ENCODE results near the gene POU2AF1. TPM values are rescaled to one million over a fixed set of nuclear protein-coding genes. Genes with fewer than 3 reads are reported as not detected.

Gene POU2AF1
- 1.0 TPM for total RNA-seq
- polyA plus RNA-seq, result 1.0 TPM

- WGBS, result 56% methylated on average over 33 of the region's 33 CpGs
- no peak within 1 kb of the TSS for H3K27ac ChIP-seq (ENCODE audit: low read depth)
- H3K4me3 ChIP-seq (ENCODE audit: low read depth, low read length), result no peak within 1 kb of the TSS
- no peak for DNase-seq (ENCODE audit: extremely low spot score)
- no peaks in the 10 kb centered on the region for H3K4me1 ChIP-seq (ENCODE audit: insufficient read depth)
- H3K36me3 ChIP-seq (ENCODE audit: insufficient read depth), result no peaks in the 10 kb centered on the region
These were observed at the start of gene POU2AF1 for GRCh38 chr11:111378861-111379601. Gene POU2AF1, minus strand, starts transcription at chr11:111379275. Its CDS starts 98 bp downstream, at chr11:111379177.

- WGBS, result 82% methylated on average over 5 of the region's 5 CpGs
- no peak for DNase-seq (ENCODE audit: extremely low spot score)
- Histone ChIP-seq H3K4me3 (ENCODE audit: low read depth, low read length) (no peak overlapping the region), H3K36me3 (ENCODE audit: insufficient read depth) (no peaks in the 10 kb centered on the region), H3K27ac (ENCODE audit: low read depth) (no peak overlapping the region), H3K4me1 (ENCODE audit: insufficient read depth) (no peaks in the 10 kb centered on the region)
These were observed 49.2 kb upstream of the POU2AF1 start for GRCh38 chr11:111428113-111428876.

DNA sequence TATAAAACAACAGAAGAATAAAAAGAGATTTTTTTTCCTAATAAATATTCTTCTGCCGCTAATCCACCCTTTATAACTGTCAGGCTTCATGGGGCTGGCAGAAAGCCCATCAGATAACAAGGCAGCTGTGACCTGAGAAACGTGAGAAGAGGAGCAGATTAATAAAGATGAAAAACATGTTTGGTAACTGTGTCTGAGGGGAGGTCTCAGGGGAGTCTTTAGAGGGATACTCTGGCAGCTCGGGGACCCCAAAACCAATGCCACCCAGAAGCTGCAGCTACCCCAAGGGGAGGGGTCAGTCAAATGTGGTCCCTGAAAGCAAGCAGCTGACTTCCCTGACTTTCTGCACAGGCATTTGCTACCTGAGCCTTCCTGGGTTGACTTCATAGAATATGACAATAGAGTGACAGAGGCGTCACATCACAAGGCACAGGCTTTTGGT is 48.4 kb upstream of the POU2AF1 start:
- Histone ChIP-seq H3K4me1 (ENCODE audit: insufficient read depth) (no peaks in the 10 kb centered on the region), H3K36me3 (ENCODE audit: insufficient read depth) (no peaks in the 10 kb centered on the region), H3K4me3 (ENCODE audit: low read depth, low read length) (no peak overlapping the region), H3K27ac (ENCODE audit: low read depth) (no peak overlapping the region)
- WGBS, result 30% methylated on average over 4 of the region's 4 CpGs
- peak; percentile 71 for DNase-seq (ENCODE audit: extremely low spot score)

DNA sequence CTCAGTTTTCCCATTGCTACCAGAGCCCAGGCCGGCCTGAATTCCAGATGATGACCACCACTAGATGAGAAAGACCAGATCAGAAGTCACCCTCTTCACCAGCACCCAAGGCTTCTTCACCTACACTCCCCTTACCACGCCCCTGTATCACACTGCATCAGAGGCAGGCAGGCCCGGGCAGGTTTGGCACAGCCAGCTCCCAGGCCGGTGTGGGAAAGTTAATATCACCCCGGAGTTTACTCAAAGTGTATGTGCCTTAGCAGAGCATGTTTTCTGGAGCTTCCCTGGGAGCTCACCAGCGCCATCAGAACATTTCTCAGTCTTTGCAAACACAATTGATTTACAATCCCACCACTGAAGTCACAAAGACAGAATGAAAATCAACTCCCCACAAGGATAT is 47.5 kb upstream of the POU2AF1 start:
- 61% methylated on average over 6 of the region's 6 CpGs for WGBS
- no peak overlapping the region for H3K27ac ChIP-seq (ENCODE audit: low read depth)
- no peak overlapping the region for H3K4me3 ChIP-seq (ENCODE audit: low read depth, low read length)
- DNase-seq (ENCODE audit: extremely low spot score), result peak; percentile 74
- no peaks in the 10 kb centered on the region for H3K36me3 ChIP-seq (ENCODE audit: insufficient read depth)
- no peaks in the 10 kb centered on the region for H3K4me1 ChIP-seq (ENCODE audit: insufficient read depth)

DNA sequence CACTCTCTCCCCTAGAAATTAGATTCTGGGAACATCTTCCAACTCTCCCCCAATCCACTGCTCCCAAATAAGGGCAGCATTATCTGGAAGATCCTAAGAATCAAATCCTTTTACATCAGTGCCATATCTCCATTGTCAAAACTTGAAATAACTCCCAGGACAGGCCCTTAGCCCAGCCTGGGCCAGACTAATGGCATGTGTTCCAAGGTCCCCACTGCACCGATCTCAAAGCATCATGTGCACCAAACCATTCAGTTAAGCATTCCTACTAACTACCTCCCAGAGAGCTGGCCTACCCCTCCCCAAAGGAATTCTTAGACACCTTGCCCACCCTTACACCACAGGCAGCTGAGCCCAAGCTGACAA is 44.2 kb upstream of the POU2AF1 start:
- Histone ChIP-seq H3K27ac (ENCODE audit: low read depth) (no peak overlapping the region), H3K4me3 (ENCODE audit: low read depth, low read length) (no peak overlapping the region), H3K36me3 (ENCODE audit: insufficient read depth) (no peaks in the 10 kb centered on the region), H3K4me1 (ENCODE audit: insufficient read depth) (no peaks in the 10 kb centered on the region)
- 65% methylated on average over 1 of the region's 1 CpG for WGBS
- DNase-seq (ENCODE audit: extremely low spot score), result no peak

DNA sequence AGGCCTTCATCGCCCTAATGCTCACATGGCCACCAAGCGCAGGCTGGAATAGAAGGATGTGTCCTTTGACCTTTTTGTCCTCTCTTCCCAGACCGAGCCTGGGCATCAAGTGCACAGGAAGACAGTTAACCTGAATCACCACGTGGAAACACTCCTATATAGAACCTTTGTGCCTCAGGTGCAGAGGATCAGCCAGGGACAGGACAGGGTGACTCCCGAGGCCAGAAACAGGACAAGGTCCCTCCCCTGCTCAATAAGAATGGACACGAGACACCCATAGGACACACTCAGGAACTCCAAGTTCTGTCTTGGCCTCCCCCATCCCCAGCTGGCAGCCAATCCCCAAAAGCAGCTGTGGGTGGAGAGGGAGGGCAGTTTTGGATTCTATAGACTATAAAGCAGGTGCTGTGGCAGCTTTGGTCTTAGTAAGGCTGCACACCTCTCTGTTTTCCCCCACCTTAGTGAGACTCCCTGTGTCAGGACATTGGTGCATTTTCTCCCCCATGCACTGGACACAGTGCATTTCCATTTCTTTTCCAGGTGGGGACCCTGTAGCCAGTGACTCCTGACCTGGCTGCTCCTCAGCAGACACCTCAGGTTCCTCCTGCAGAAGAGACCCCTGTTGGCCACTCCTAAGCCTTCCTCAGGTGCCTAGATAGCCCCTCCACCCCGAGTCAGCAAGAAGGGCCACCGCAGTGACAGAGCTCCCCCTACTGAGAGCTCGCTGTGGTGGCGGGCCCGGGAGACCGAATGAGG is 43.6 kb upstream of the POU2AF1 start:
- H3K4me3 ChIP-seq (ENCODE audit: low read depth, low read length), result no peak overlapping the region
- WGBS, result 57% methylated on average over 12 of the region's 12 CpGs
- DNase-seq (ENCODE audit: extremely low spot score), result no peak
- no peak overlapping the region for H3K27ac ChIP-seq (ENCODE audit: low read depth)
- H3K4me1 ChIP-seq (ENCODE audit: insufficient read depth), result no peaks in the 10 kb centered on the region
- no peaks in the 10 kb centered on the region for H3K36me3 ChIP-seq (ENCODE audit: insufficient read depth)

- no peak for DNase-seq (ENCODE audit: extremely low spot score)
- H3K27ac ChIP-seq (ENCODE audit: low read depth), result no peak overlapping the region
- 97% methylated on average over 5 of the region's 5 CpGs for WGBS
- no peaks in the 10 kb centered on the region for H3K4me1 ChIP-seq (ENCODE audit: insufficient read depth)
- H3K36me3 ChIP-seq (ENCODE audit: insufficient read depth), result no peaks in the 10 kb centered on the region
- no peak overlapping the region for H3K4me3 ChIP-seq (ENCODE audit: low read depth, low read length)
These were observed 42.2 kb upstream of the POU2AF1 start for GRCh38 chr11:111421251-111421650.

GRCh38 chr11:111419641-111420327 is 40.7 kb upstream of the POU2AF1 start:
- no peak overlapping the region for H3K27ac ChIP-seq (ENCODE audit: low read depth)
- 63% methylated on average over 5 of the region's 5 CpGs for WGBS
- H3K4me3 ChIP-seq (ENCODE audit: low read depth, low read length), result no peak overlapping the region
- H3K4me1 ChIP-seq (ENCODE audit: insufficient read depth), result no peaks in the 10 kb centered on the region
- DNase-seq (ENCODE audit: extremely low spot score), result no peak
- no peaks in the 10 kb centered on the region for H3K36me3 ChIP-seq (ENCODE audit: insufficient read depth)

DNA sequence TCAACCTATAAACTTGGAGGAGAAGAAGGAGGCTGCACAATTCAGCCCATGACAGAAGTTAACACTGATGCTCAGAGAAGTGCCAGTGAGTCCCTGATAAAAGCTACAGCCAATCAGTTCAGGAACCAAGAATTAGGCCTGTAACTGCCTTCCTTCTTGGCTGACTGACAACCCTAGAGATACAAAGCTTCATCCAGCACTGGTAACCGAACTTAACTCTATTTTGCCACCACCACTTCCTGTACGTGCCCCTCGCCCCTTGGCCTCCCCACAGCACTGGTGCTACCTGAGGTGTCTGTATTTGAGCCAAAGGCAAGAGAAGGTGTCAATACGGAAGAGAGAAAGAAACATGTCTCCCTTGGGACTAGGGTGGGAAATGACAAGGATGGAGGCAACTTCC is 40.1 kb upstream of the POU2AF1 start:
- 92% methylated on average over 4 of the region's 4 CpGs for WGBS
- DNase-seq (ENCODE audit: extremely low spot score), result no peak
- H3K36me3 ChIP-seq (ENCODE audit: insufficient read depth), result no peaks in the 10 kb centered on the region
- no peak overlapping the region for H3K27ac ChIP-seq (ENCODE audit: low read depth)
- H3K4me1 ChIP-seq (ENCODE audit: insufficient read depth), result no peaks in the 10 kb centered on the region
- H3K4me3 ChIP-seq (ENCODE audit: low read depth, low read length), result no peak overlapping the region

GRCh38 chr11:111418436-111418787 is 39.3 kb upstream of the POU2AF1 start:
- no peak overlapping the region for H3K4me3 ChIP-seq (ENCODE audit: low read depth, low read length)
- DNase-seq (ENCODE audit: extremely low spot score), result no peak
- H3K27ac ChIP-seq (ENCODE audit: low read depth), result no peak overlapping the region
- no peaks in the 10 kb centered on the region for H3K36me3 ChIP-seq (ENCODE audit: insufficient read depth)
- WGBS, result 58% methylated on average over 5 of the region's 5 CpGs
- H3K4me1 ChIP-seq (ENCODE audit: insufficient read depth), result no peaks in the 10 kb centered on the region

DNA sequence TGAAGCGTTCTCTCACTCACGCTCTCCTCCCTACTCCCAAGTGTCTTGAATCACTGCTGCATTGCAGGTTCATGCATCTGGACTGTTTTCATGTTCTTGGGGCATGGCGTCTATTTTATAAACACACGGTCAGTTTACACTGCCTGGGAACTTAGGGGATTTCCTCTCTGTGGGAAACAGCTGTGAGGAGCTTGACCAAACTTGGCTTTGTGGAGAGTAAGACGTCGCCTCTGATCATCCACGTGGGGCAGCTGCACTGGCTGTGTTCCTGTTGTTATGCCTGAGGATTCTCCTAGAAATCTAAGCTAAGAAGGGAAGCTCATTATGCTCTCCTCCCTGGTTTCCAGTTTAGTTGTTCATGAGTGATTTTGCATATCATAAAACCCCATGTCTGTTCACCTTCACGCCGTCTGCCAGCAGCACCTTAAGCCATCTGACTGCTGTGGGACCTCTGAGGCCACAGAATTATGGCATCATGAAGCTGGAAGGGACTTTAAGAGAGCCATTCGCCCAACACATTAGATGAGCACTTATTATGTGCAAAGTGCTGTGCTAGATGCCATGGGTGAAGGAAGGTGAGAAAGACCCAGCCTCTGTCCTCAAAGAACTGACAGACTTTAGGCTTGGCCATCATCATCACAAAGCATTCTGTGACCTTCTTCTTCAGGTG is 38.8 kb upstream of the POU2AF1 start:
- Histone ChIP-seq H3K27ac (ENCODE audit: low read depth) (no peak overlapping the region), H3K4me1 (ENCODE audit: insufficient read depth) (no peaks in the 10 kb centered on the region), H3K4me3 (ENCODE audit: low read depth, low read length) (no peak overlapping the region), H3K36me3 (ENCODE audit: insufficient read depth) (no peaks in the 10 kb centered on the region)
- WGBS, result 30% methylated on average over 10 of the region's 10 CpGs
- peak; percentile 70 for DNase-seq (ENCODE audit: extremely low spot score)

DNA sequence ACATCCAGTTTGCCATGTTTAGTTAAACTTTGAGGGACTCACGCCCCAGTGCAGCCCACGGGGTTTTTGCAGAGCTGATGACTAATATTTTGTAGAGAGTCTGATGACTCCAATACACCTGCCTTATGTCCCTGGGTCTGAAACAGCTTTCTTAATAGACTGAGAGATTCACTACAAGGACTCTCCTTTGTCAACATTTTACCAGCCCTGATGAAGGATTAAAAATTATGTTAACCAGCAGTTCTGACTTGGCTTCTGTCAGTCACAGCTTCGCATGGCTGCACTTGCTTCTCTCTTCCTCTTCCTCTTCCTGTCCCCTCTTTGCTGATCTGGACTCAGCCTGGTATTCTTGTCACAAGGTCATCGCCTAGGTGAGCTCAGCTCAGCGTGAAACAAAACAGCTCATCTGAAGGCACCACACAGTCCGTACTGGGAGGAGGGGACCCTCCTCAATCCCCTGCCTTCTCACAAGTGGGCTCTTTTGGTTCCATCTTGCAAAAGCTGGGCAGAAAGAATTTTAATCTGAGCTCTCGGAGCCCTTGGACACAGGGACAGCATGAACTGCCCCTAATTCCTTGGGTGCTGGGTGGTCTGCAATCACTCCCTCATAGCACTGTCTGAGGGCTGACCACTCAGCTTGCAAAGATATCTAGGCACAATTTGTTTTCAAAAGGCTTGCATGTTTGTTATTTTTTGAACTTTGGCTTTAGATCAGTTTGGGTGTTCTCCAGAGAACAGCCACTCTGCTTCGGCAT is 38.1 kb upstream of the POU2AF1 start:
- H3K36me3 ChIP-seq (ENCODE audit: insufficient read depth), result no peaks in the 10 kb centered on the region
- WGBS, result 37% methylated on average over 8 of the region's 8 CpGs
- H3K4me3 ChIP-seq (ENCODE audit: low read depth, low read length), result no peak overlapping the region
- H3K27ac ChIP-seq (ENCODE audit: low read depth), result no peak overlapping the region
- no peaks in the 10 kb centered on the region for H3K4me1 ChIP-seq (ENCODE audit: insufficient read depth)
- DNase-seq (ENCODE audit: extremely low spot score), result no peak
